ENCODE results near the gene DNAJB8. TPM values are rescaled to one million over a fixed set of nuclear protein-coding genes. Genes with fewer than 3 reads are reported as not detected.

The DNAJB8 gene
- total RNA-seq, 1 experiment from 2014 or later: not detected

- DNase-seq: no peak
- no TSS peak for BruUV-seq (replicated peaks)
- intact Hi-C loops (cut with micrococcal nuclease; ENCODE audit: unreplicated experiment): no loop called here
- Mint-ChIP-seq H3K9me3 (ENCODE audit: unreplicated experiment) (no peaks in the 10 kb centered on the region), H3K27ac (ENCODE audit: unreplicated experiment) (peak overlapping the region; percentile 9), H3K4me1 (ENCODE audit: low read depth, unreplicated experiment) (peaks cover 13% of the 10 kb centered on the region), H3K4me3 (ENCODE audit: unreplicated experiment) (peak overlapping the region; percentile 49), H3K36me3 (ENCODE audit: insufficient read depth, unreplicated experiment) (peaks cover 16% of the 10 kb centered on the region), H3K27me3 (ENCODE audit: insufficient read depth, unreplicated experiment) (no peaks in the 10 kb centered on the region)
- no peaks in the 10 kb centered on the region for H3K36me3 ChIP-seq (ENCODE audit: control insufficient read depth, insufficient read depth, low read length)
- H3K27me3 ChIP-seq (replicated peaks; ENCODE audit: control insufficient read depth, insufficient read depth, low read length): no peaks in the 10 kb centered on the region
- POLR2A ChIA-PET: no interaction called here
- CTCF ChIA-PET: no interaction called here
- TF ChIP-seq CTCF (IDR thresholded peaks at IDR 0.05; ENCODE audit: insufficient read depth in 1 of 2, low read depth in 1 of 2, low read length in 1 of 2, severe bottlenecking in 1 of 2, unreplicated experiment in 1 of 2): no peak
- peaks cover 10% of the 10 kb centered on the region for H3K4me1 ChIP-seq
- H3K4me3 ChIP-seq (ENCODE audit: low read depth, low read length): no peak overlapping the region
- H3K9me3 ChIP-seq: no peaks in the 10 kb centered on the region
Measured at GRCh38 chr3:128495435-128495970, 28.8 kb upstream of the DNAJB8 start.

GRCh38 chr3:128494367-128494650, 27.6 kb upstream of the DNAJB8 start:
- Mint-ChIP-seq H3K4me3 (ENCODE audit: unreplicated experiment) (no peak overlapping the region), H3K27me3 (ENCODE audit: insufficient read depth, unreplicated experiment) (no peaks in the 10 kb centered on the region), H3K9me3 (ENCODE audit: unreplicated experiment) (no peaks in the 10 kb centered on the region), H3K27ac (ENCODE audit: unreplicated experiment) (no peak overlapping the region), H3K4me1 (ENCODE audit: low read depth, unreplicated experiment) (peaks cover 13% of the 10 kb centered on the region), H3K36me3 (ENCODE audit: insufficient read depth, unreplicated experiment) (peaks cover 16% of the 10 kb centered on the region)
- no peak for DNase-seq
- no peaks in the 10 kb centered on the region for H3K27me3 ChIP-seq (replicated peaks; ENCODE audit: control insufficient read depth, insufficient read depth, low read length)
- CTCF ChIA-PET: no interaction called here
- H3K36me3 ChIP-seq (ENCODE audit: control insufficient read depth, insufficient read depth, low read length): no peaks in the 10 kb centered on the region
- no peak overlapping the region for H3K4me3 ChIP-seq (ENCODE audit: low read depth, low read length)
- no TSS peak for BruUV-seq (replicated peaks)
- no peak for TF ChIP-seq CTCF (IDR thresholded peaks at IDR 0.05; ENCODE audit: insufficient read depth in 1 of 2, low read depth in 1 of 2, low read length in 1 of 2, severe bottlenecking in 1 of 2, unreplicated experiment in 1 of 2)
- H3K9me3 ChIP-seq: no peaks in the 10 kb centered on the region
- POLR2A ChIA-PET: no interaction called here
- intact Hi-C loops (cut with micrococcal nuclease; ENCODE audit: unreplicated experiment): no loop called here
- peaks cover 16% of the 10 kb centered on the region for H3K4me1 ChIP-seq

GRCh38 chr3:128493570-128494366, 27.1 kb upstream of the DNAJB8 start:
- Mint-ChIP-seq H3K36me3 (ENCODE audit: insufficient read depth, unreplicated experiment) (peaks cover 18% of the 10 kb centered on the region), H3K9me3 (ENCODE audit: unreplicated experiment) (no peaks in the 10 kb centered on the region), H3K4me1 (ENCODE audit: low read depth, unreplicated experiment) (peaks cover 13% of the 10 kb centered on the region), H3K4me3 (ENCODE audit: unreplicated experiment) (no peak overlapping the region), H3K27me3 (ENCODE audit: insufficient read depth, unreplicated experiment) (no peaks in the 10 kb centered on the region), H3K27ac (ENCODE audit: unreplicated experiment) (no peak overlapping the region)
- H3K36me3 ChIP-seq (ENCODE audit: control insufficient read depth, insufficient read depth, low read length): no peaks in the 10 kb centered on the region
- no peak overlapping the region for H3K4me3 ChIP-seq (ENCODE audit: low read depth, low read length)
- intact Hi-C loops (cut with micrococcal nuclease; ENCODE audit: unreplicated experiment): no loop called here
- no peak for DNase-seq
- no TSS peak for BruUV-seq (replicated peaks)
- peaks cover 16% of the 10 kb centered on the region for H3K4me1 ChIP-seq
- POLR2A ChIA-PET: no interaction called here
- no peaks in the 10 kb centered on the region for H3K27me3 ChIP-seq (replicated peaks; ENCODE audit: control insufficient read depth, insufficient read depth, low read length)
- CTCF ChIA-PET: no interaction called here
- no peak for TF ChIP-seq CTCF (IDR thresholded peaks at IDR 0.05; ENCODE audit: insufficient read depth in 1 of 2, low read depth in 1 of 2, low read length in 1 of 2, severe bottlenecking in 1 of 2, unreplicated experiment in 1 of 2)
- no peaks in the 10 kb centered on the region for H3K9me3 ChIP-seq

Data from Caco-2 (cell line).